ENCODE measurements around the gene NR1I3. TPM values are rescaled to one million over a fixed set of nuclear protein-coding genes. Genes with fewer than 3 reads are reported as not detected.

Gene NR1I3
- total and polyA plus RNA-seq, 2 experiments from 2014 or later, result 2.6 to 8.1 TPM

DNA sequence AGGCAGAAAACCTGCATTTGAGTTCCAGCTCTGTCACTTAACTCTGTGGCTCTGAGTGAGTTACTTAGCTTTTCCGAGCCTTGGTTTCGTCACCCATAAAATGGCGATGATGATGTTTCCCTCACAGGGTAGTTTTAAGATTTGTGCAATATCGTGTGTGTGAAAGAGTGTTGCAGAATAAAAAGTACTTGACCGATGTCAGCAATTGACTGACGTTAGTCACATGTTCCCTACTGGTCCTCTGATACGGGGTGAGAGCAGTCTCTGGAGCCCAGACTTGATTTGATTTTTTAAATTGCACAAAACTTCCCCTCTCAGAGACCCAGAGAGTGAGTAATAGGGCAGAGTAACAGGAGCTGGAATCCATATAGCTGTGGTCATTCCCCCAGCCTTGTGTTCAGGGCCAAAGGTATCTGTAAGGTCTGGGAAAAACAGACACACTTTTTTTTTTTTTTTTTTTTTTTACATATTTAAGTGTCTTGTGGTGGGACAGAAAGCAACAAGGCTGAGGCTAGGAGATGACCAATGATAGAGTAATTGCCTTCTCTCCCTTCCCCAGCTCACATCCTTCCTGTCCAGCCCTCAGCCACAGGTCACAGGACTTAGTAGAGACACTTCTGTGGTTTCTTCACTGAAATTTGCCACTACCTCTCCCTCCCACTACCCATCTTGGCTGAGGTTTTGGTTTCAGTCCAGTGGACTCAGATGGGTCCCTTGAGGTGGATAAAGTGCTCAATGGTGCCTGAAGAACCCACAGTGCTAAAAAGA lies 20.9 kb downstream of the NR1I3 start:
- H2AFZ ChIP-seq, result peak overlapping the region; percentile 15
- H3K4me3 ChIP-seq, result no peak overlapping the region
- WGBS (ENCODE audit: low lambda C conversion rate, missing lambda C conversion rate), result 63% methylated on average over 7 of the region's 7 CpGs
- H3K4me1 ChIP-seq (ENCODE audit: insufficient read depth), result peaks cover 27% of the 10 kb centered on the region
- TF ChIP-seq EZH2phosphoT487 (IDR thresholded peaks at IDR 0.05; ENCODE audit: low read depth, severe bottlenecking, unreplicated experiment) (no peak), EZH2 (IDR thresholded peaks at IDR 0.05; ENCODE audit: borderline replicate concordance) (no peak)
- TF ChIP-seq, protein P1, sequence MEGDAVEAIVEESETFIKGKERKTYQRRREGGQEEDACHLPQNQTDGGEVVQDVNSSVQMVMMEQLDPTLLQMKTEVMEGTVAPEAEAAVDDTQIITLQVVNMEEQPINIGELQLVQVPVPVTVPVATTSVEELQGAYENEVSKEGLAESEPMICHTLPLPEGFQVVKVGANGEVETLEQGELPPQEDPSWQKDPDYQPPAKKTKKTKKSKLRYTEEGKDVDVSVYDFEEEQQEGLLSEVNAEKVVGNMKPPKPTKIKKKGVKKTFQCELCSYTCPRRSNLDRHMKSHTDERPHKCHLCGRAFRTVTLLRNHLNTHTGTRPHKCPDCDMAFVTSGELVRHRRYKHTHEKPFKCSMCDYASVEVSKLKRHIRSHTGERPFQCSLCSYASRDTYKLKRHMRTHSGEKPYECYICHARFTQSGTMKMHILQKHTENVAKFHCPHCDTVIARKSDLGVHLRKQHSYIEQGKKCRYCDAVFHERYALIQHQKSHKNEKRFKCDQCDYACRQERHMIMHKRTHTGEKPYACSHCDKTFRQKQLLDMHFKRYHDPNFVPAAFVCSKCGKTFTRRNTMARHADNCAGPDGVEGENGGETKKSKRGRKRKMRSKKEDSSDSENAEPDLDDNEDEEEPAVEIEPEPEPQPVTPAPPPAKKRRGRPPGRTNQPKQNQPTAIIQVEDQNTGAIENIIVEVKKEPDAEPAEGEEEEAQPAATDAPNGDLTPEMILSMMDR (IDR thresholded peaks at IDR 0.05; ENCODE audit: poor library complexity), result no peak
- H4K20me1 ChIP-seq (ENCODE audit: insufficient read depth, poor library complexity, severe bottlenecking), result no peaks in the 10 kb centered on the region
- H3K4me2 ChIP-seq, result peak overlapping the region; percentile 33
- no peaks in the 10 kb centered on the region for H3K9me3 ChIP-seq (ENCODE audit: low read depth)
- H3K79me2 ChIP-seq, result no peaks in the 10 kb centered on the region
- no peaks in the 10 kb centered on the region for H3K9me2 ChIP-seq (replicated peaks; ENCODE audit: insufficient read depth)
- H3K27ac ChIP-seq, result peak overlapping the region; percentile 93
- H3K27me3 ChIP-seq, result no peaks in the 10 kb centered on the region
- no peak for DNase-seq (ENCODE audit: low spot score)
- peaks cover 7% of the 10 kb centered on the region for H3K36me3 ChIP-seq (replicated peaks; ENCODE audit: insufficient read depth, low read depth)

DNA sequence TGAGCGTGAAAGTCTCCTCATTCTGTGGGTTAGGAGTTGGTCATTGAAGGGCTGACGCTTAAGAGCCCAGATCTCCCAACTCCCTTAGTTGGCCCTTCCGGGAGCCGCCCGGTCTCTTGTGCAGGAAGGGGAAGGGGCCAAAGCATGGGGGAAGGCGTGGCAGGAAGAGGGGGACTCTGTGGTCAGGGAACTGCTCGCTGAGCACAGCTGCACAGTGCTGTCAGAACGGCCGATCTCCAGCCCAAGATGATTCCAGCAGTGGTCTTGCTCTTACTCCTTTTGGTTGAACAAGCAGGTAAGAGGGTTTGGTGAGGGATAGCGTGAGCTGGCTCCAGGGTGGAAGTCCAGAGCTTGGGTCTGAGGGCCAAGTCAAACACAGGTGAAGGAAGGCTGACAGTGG lies 22.9 kb downstream of the NR1I3 start, which contains the start of gene FCER1G:
Gene FCER1G, plus strand, starts transcription at position 220 of the 400 bp plus-strand sequence. Its CDS starts 27 bp downstream, at position 247.
- no peaks in the 10 kb centered on the region for H3K9me3 ChIP-seq (ENCODE audit: low read depth)
- H3K9me2 ChIP-seq (replicated peaks; ENCODE audit: insufficient read depth), result no peaks in the 10 kb centered on the region
- no peaks in the 10 kb centered on the region for H3K27me3 ChIP-seq
- no peak within 1 kb of the TSS for H3K4me2 ChIP-seq
- peaks cover 10% of the 10 kb centered on the region for H3K36me3 ChIP-seq (replicated peaks; ENCODE audit: insufficient read depth, low read depth)
- no peak for DNase-seq (ENCODE audit: low spot score)
- no peak within 1 kb of the TSS for H3K4me3 ChIP-seq
- 98% methylated on average over 10 of the region's 10 CpGs for WGBS (ENCODE audit: low lambda C conversion rate, missing lambda C conversion rate)
- peak within 1 kb of the TSS; percentile 46 for H3K27ac ChIP-seq
- H4K20me1 ChIP-seq (ENCODE audit: insufficient read depth, poor library complexity, severe bottlenecking), result no peaks in the 10 kb centered on the region
- TF ChIP-seq, protein P1 (IDR thresholded peaks at IDR 0.05; ENCODE audit: poor library complexity), result no peak
- TF ChIP-seq EZH2 (IDR thresholded peaks at IDR 0.05; ENCODE audit: borderline replicate concordance) (no peak), EZH2phosphoT487 (IDR thresholded peaks at IDR 0.05; ENCODE audit: low read depth, severe bottlenecking, unreplicated experiment) (no peak)
- H3K4me1 ChIP-seq (ENCODE audit: insufficient read depth), result peaks cover 30% of the 10 kb centered on the region
- H3K79me2 ChIP-seq, result peaks cover 13% of the 10 kb centered on the region
- H2AFZ ChIP-seq, result no peak within 1 kb of the TSS

DNA sequence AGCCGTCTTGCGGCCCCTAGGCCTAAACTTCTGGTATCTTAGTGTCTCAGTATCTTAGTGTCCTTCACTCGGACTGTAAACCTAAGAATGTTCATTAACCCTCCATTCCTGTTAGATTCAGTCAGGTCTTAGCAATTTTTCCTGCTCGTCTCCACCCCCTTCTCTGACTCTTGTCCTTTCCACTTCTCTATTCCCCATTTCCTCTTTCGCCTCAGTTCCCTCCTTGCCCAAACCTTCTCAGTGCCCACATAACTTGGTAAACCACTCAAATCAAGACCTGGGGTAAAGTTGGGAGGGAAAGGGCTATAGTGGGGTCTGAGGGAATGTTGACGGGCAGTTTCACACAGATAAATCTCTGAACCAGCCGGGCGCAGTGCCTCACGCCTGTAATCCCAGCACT lies 23.6 kb downstream of the NR1I3 start:
- Histone ChIP-seq H3K9me3 (ENCODE audit: low read depth) (no peaks in the 10 kb centered on the region), H3K4me3 (no peak overlapping the region), H3K27ac (no peak overlapping the region), H3K79me2 (peaks cover 14% of the 10 kb centered on the region), H3K27me3 (no peaks in the 10 kb centered on the region), H3K4me1 (ENCODE audit: insufficient read depth) (peaks cover 31% of the 10 kb centered on the region), H4K20me1 (ENCODE audit: insufficient read depth, poor library complexity, severe bottlenecking) (no peaks in the 10 kb centered on the region), H3K36me3 (replicated peaks; ENCODE audit: insufficient read depth, low read depth) (peaks cover 10% of the 10 kb centered on the region), H3K4me2 (no peak overlapping the region), H3K9me2 (replicated peaks; ENCODE audit: insufficient read depth) (no peaks in the 10 kb centered on the region), H2AFZ (no peak overlapping the region)
- no peak for DNase-seq (ENCODE audit: low spot score)
- WGBS (ENCODE audit: low lambda C conversion rate, missing lambda C conversion rate), result 95% methylated on average over 9 of the region's 9 CpGs
- TF ChIP-seq EZH2 (IDR thresholded peaks at IDR 0.05; ENCODE audit: borderline replicate concordance), result no peak
- TF ChIP-seq, protein P1 (IDR thresholded peaks at IDR 0.05; ENCODE audit: poor library complexity), result no peak
- no peak for TF ChIP-seq EZH2phosphoT487 (IDR thresholded peaks at IDR 0.05; ENCODE audit: low read depth, severe bottlenecking, unreplicated experiment)
